WTC11 (cell line): ENCODE measurements around the gene RGL1. TPM values are rescaled to one million over a fixed set of nuclear protein-coding genes. Genes with fewer than 3 reads are reported as not detected.

ENCODE experiments used
- ATAC-seq: fragments of 200-7000 bp; cut with Tn5 transposase; 2 replicates; pipeline ENCODE4 v1.10.0; 2021; ENCODE audit warnings: mild to moderate bottlenecking, moderate library complexity
- CTCF ChIA-PET: fragments of 300-600 bp; sonication (Branson Sonifier 250); formaldehyde crosslinking; loops from one replicate; lab custom pipeline; 2021; ENCODE audit warnings: antibody characterized with exemption; lab: Charles Lee
- POLR2A ChIA-PET: fragments of 350-600 bp; sonication (Branson Sonifier 250); formaldehyde crosslinking; loops from one replicate; lab custom pipeline; 2021; ENCODE audit warnings: antibody characterized with exemption; lab: Charles Lee
- DNase-seq: peaks from one replicate; pipeline ENCODE4 v3.0.0; 2021; ENCODE audit warnings: low spot score
- H3K27ac Mint-ChIP-seq: 2 replicates; pipeline ENCODE4 v1.8.0; 2021; ENCODE audit warnings: mixed read lengths
- H3K27me3 Mint-ChIP-seq: 2 replicates; pipeline ENCODE4 v1.8.0; 2021; ENCODE audit warnings: low read depth, mild to moderate bottlenecking, moderate library complexity, mixed read lengths
- H3K36me3 Mint-ChIP-seq: 2 replicates; pipeline ENCODE4 v1.8.0; 2021; ENCODE audit warnings: mixed read lengths
- H3K4me1 Mint-ChIP-seq: 2 replicates; pipeline ENCODE4 v1.8.0; 2022; ENCODE audit warnings: mixed read lengths
- H3K4me3 Mint-ChIP-seq: 2 replicates; pipeline ENCODE4 v1.8.0; 2021; ENCODE audit warnings: mild to moderate bottlenecking, moderate library complexity, mixed read lengths
- H3K9me3 Mint-ChIP-seq: 2 replicates; pipeline ENCODE4 v1.8.0; 2021; ENCODE audit warnings: mixed read lengths
- AR ChIP-seq: fragments of 250-450 bp; sonication (Bioruptor Pico); IDR thresholded peaks from 2 replicates; pipeline ENCODE4 v1.9.0; 2021; ENCODE audit warnings: mild to moderate bottlenecking
- ARID4B ChIP-seq: sonication (generic); formaldehyde crosslinking; IDR thresholded peaks from 2 replicates; pipeline ENCODE4 v1.8.0; 2023; ENCODE audit warnings: missing genetic modification reagents, mild to moderate bottlenecking, borderline replicate concordance
- CBFB ChIP-seq: sonication (generic); formaldehyde crosslinking; IDR thresholded peaks from 2 replicates; pipeline ENCODE4 v1.8.1; 2022; ENCODE audit warnings: mild to moderate bottlenecking, low read depth, missing genetic modification reagents
- CREB1 ChIP-seq: sonication (generic); formaldehyde crosslinking; IDR thresholded peaks from 2 replicates; pipeline ENCODE4 v1.8.0; 2023; ENCODE audit warnings: mild to moderate bottlenecking, missing genetic modification reagents
- ETV6 ChIP-seq: sonication (generic); formaldehyde crosslinking; IDR thresholded peaks from 2 replicates; pipeline ENCODE4 v1.8.1; 2022; ENCODE audit warnings: mild to moderate bottlenecking, missing genetic modification reagents
- FOXP1 ChIP-seq: sonication (generic); formaldehyde crosslinking; IDR thresholded peaks from 2 replicates; pipeline ENCODE4 v1.8.0; 2022; ENCODE audit warnings: missing genetic modification reagents, mild to moderate bottlenecking, moderate library complexity, borderline replicate concordance
- FOXP4 ChIP-seq: sonication (generic); formaldehyde crosslinking; IDR thresholded peaks from 2 replicates; pipeline ENCODE4 v1.8.0; 2022; ENCODE audit warnings: mild to moderate bottlenecking, missing genetic modification reagents
- GRHL2 ChIP-seq: fragments of 250-450 bp; sonication (Bioruptor Pico); IDR thresholded peaks from 2 replicates; pipeline ENCODE4 v1.8.0; 2022; ENCODE audit warnings: mild to moderate bottlenecking, moderate library complexity; ENCODE audit not compliant: insufficient replicate concordance, severe bottlenecking
- GTF2I ChIP-seq: fragments of 250-450 bp; sonication (Bioruptor Pico); conservative IDR thresholded peaks from 2 replicates; pipeline ENCODE4 v1.4.0; 2021; ENCODE audit warnings: mild to moderate bottlenecking
- KAT7 ChIP-seq: sonication (generic); formaldehyde crosslinking; IDR thresholded peaks from 2 replicates; pipeline ENCODE4 v1.8.1; 2023; ENCODE audit warnings: missing genetic modification reagents, mild to moderate bottlenecking, borderline replicate concordance
- PRDM15 ChIP-seq: sonication (generic); formaldehyde crosslinking; IDR thresholded peaks from 2 replicates; pipeline ENCODE4 v1.8.0; 2022; ENCODE audit warnings: missing genetic modification reagents
- PRRX2 ChIP-seq: fragments of 250-450 bp; sonication (Bioruptor Pico); IDR thresholded peaks from 2 replicates; pipeline ENCODE4 v1.8.0; 2021; ENCODE audit warnings: mild to moderate bottlenecking
- RELA ChIP-seq: sonication (generic); formaldehyde crosslinking; IDR thresholded peaks from 2 replicates; pipeline ENCODE4 v1.8.1; 2022; ENCODE audit warnings: missing genetic modification reagents, mild to moderate bottlenecking, borderline replicate concordance
- SP1 ChIP-seq: sonication (generic); formaldehyde crosslinking; conservative IDR thresholded peaks from 2 replicates; pipeline ENCODE4 v1.8.1; 2022; ENCODE audit warnings: missing genetic modification reagents
- ZNF138 ChIP-seq: sonication (generic); formaldehyde crosslinking; conservative IDR thresholded peaks from 2 replicates; pipeline ENCODE4 v1.8.1; 2022; ENCODE audit warnings: mild to moderate bottlenecking, moderate library complexity, missing genetic modification reagents
- ZNF232 ChIP-seq: sonication (generic); formaldehyde crosslinking; IDR thresholded peaks from 2 replicates; pipeline ENCODE4 v1.8.0; 2022; ENCODE audit warnings: mild to moderate bottlenecking, missing genetic modification reagents
- ZNF317 ChIP-seq: sonication (generic); formaldehyde crosslinking; IDR thresholded peaks from 2 replicates; pipeline ENCODE4 v1.8.1; 2023; ENCODE audit warnings: low read depth, mild to moderate bottlenecking, moderate library complexity, missing genetic modification reagents, borderline replicate concordance
- ZNF416 ChIP-seq: fragments of 250-450 bp; sonication (Bioruptor Pico); IDR thresholded peaks from 2 replicates; pipeline ENCODE4 v1.9.0; 2021; ENCODE audit warnings: mild to moderate bottlenecking, inconsistent platforms
- ZNF423 ChIP-seq: fragments of 250-450 bp; sonication (Bioruptor Pico); IDR thresholded peaks from 2 replicates; pipeline ENCODE4 v2.1.2; 2022; ENCODE audit warnings: mild to moderate bottlenecking, moderate library complexity
- ZNF532 ChIP-seq: fragments of 250-450 bp; sonication (Bioruptor Pico); IDR thresholded peaks from 2 replicates; pipeline ENCODE4 v1.9.0; 2021; ENCODE audit warnings: mild to moderate bottlenecking, borderline replicate concordance
- total RNA-seq: library from RNA; stranded (reverse); gene quantifications from 3 replicates; pipeline ENCODE4 v1.2.3, GENCODE V29; 2021

RGL1 gene
- total RNA-seq, 1 experiment from 2014 or later = 1.5 TPM

- ChIA-PET CTCF (interaction anchor here (1.3 kb wide), 1 partner anchor 18 kb away, joined by 3 read pairs; no protein-coding TSS in a partner anchor), POLR2A (no interaction called here)
- Mint-ChIP-seq H3K27me3 (peaks cover 2% of the 10 kb centered on the region), H3K27ac (no peak overlapping the region), H3K4me3 (no peak overlapping the region), H3K36me3 (no peaks in the 10 kb centered on the region), H3K9me3 (no peaks in the 10 kb centered on the region), H3K4me1 (no peaks in the 10 kb centered on the region)
- TF ChIP-seq RELA (CRISPR knock-in tag) (no peak), CBFB (no peak), CREB1 (CRISPR knock-in tag) (no peak), GRHL2 (CRISPR knock-in tag) (no peak), ZNF317 (CRISPR knock-in tag) (no peak), SP1 (CRISPR knock-in tag) (no peak), ETV6 (CRISPR knock-in tag) (no peak), ZNF532 (CRISPR knock-in tag) (no peak), KAT7 (CRISPR knock-in tag) (no peak), ZNF416 (CRISPR knock-in tag) (no peak), AR (no peak), PRDM15 (no peak), ZNF232 (CRISPR knock-in tag) (no peak), FOXP1 (no peak), PRRX2 (CRISPR knock-in tag) (no peak), ZNF138 (CRISPR knock-in tag) (no peak), ZNF423 (CRISPR knock-in tag) (no peak), ARID4B (CRISPR knock-in tag) (no peak), FOXP4 (CRISPR knock-in tag) (no peak), GTF2I (CRISPR knock-in tag) (no peak)
- ATAC-seq (no peak), DNase-seq (no peak)
Measured at GRCh38 chr1:183933528-183934179, 128.7 kb downstream of the RGL1 start.
